ENCODE data around the gene FRMD5. TPM values are rescaled to one million over a fixed set of nuclear protein-coding genes. Genes with fewer than 3 reads are reported as not detected.
"Not testable (repeated sequence)": the region's sequence is repeated elsewhere in the genome, so short reads cannot be mapped to it uniquely, and the experiment has no call there.

Gene FRMD5
- total RNA-seq, 1 experiment from 2014 or later, result 27.2 TPM

GRCh38 chr15:43832485-43832884 lies 362.6 kb downstream of the FRMD5 start:
- Histone ChIP-seq H3K36me3 (ENCODE audit: control insufficient read depth in 1 of 2, insufficient read depth in 2 of 2, low read length in 2 of 2) (peaks cover 17 to 43% of the 10 kb centered on the region in 2 experiments), H3K79me2 (ENCODE audit: insufficient read depth, low read length) (peaks cover 79% of the 10 kb centered on the region)
- H3K27me3 ChIP-seq (ENCODE audit: insufficient read depth, low read length); H3K9me2 ChIP-seq (ENCODE audit: insufficient read depth); BruUV-seq (replicated peaks); H3K9me3 ChIP-seq (ENCODE audit: control insufficient read depth in 1 of 2, insufficient read depth in 1 of 2, low read depth in 1 of 2, low read length in 2 of 2); H3K27ac ChIP-seq (ENCODE audit: low read depth, low read length); H3K4me1 ChIP-seq (ENCODE audit: control insufficient read depth in 1 of 2, insufficient read depth in 2 of 2, low read length in 2 of 2); H2AFZ ChIP-seq (ENCODE audit: low read depth, low read length, poor library complexity, severe bottlenecking); RAD21 ChIA-PET (ENCODE audit: low non-redundant PET in 1 of 2, low total read pairs in 2 of 2, uncharacterized antibody in 2 of 2, unreplicated experiment in 2 of 2); DNase-seq (ENCODE audit: low read depth, low spot score); ATAC-seq; H3K4me3 ChIP-seq (replicated peaks in 1 of 2; ENCODE audit: low read depth in 1 of 2, low read length in 2 of 2); H3K9ac ChIP-seq (ENCODE audit: low read length); POLR2A ChIA-PET; intact Hi-C loops (cut with micrococcal nuclease); H3K4me2 ChIP-seq (ENCODE audit: low read length); H4K20me1 ChIP-seq (ENCODE audit: insufficient read depth); CTCF ChIA-PET: not testable (repeated sequence)

- DNase-seq (ENCODE audit: low read depth, low spot score); H3K27me3 ChIP-seq (ENCODE audit: insufficient read depth, low read length); H3K4me3 ChIP-seq (replicated peaks in 1 of 2; ENCODE audit: low read depth in 1 of 2, low read length in 2 of 2); H3K9me3 ChIP-seq (ENCODE audit: control insufficient read depth in 1 of 2, insufficient read depth in 1 of 2, low read depth in 1 of 2, low read length in 2 of 2); BruUV-seq (replicated peaks); CTCF ChIA-PET; H3K27ac ChIP-seq (ENCODE audit: low read depth, low read length); ATAC-seq; intact Hi-C loops (cut with micrococcal nuclease); H2AFZ ChIP-seq (ENCODE audit: low read depth, low read length, poor library complexity, severe bottlenecking); H3K9ac ChIP-seq (ENCODE audit: low read length); H3K9me2 ChIP-seq (ENCODE audit: insufficient read depth); H4K20me1 ChIP-seq (ENCODE audit: insufficient read depth); H3K4me2 ChIP-seq (ENCODE audit: low read length): not testable (repeated sequence)
- H3K79me2 ChIP-seq (ENCODE audit: insufficient read depth, low read length), result peaks cover 79% of the 10 kb centered on the region
- ChIA-PET POLR2A (interaction anchor here (0.6 to 0.7 kb wide), 2 partner anchors 9 to 14 kb away, joined by 3 read pairs; no protein-coding TSS in a partner anchor), RAD21 (ENCODE audit: low non-redundant PET in 1 of 2, low total read pairs in 2 of 2, uncharacterized antibody in 2 of 2, unreplicated experiment in 2 of 2) (interaction anchor here in 1 of 2 experiments (0.6 kb wide), 1 partner anchor 15 kb away, joined by 3 read pairs; no protein-coding TSS in a partner anchor)
- H3K4me1 ChIP-seq (ENCODE audit: control insufficient read depth in 1 of 2, insufficient read depth in 2 of 2, low read length in 2 of 2), result peaks cover 0 to 15% of the 10 kb centered on the region in 2 experiments; a peak in 3 of 4 replicates
- H3K36me3 ChIP-seq (ENCODE audit: control insufficient read depth in 1 of 2, insufficient read depth in 2 of 2, low read length in 2 of 2), result peaks cover 17 to 36% of the 10 kb centered on the region in 2 experiments
Measured at GRCh38 chr15:43831519-43832052, 363.5 kb downstream of the FRMD5 start.

GRCh38 chr15:43830691-43831275 lies 364.3 kb downstream of the FRMD5 start:
- H4K20me1 ChIP-seq (ENCODE audit: insufficient read depth); RAD21 ChIA-PET (ENCODE audit: low non-redundant PET in 1 of 2, low total read pairs in 2 of 2, uncharacterized antibody in 2 of 2, unreplicated experiment in 2 of 2); H3K27me3 ChIP-seq (ENCODE audit: insufficient read depth, low read length); DNase-seq (ENCODE audit: low read depth, low spot score); H3K4me2 ChIP-seq (ENCODE audit: low read length); H2AFZ ChIP-seq (ENCODE audit: low read depth, low read length, poor library complexity, severe bottlenecking); H3K9me2 ChIP-seq (ENCODE audit: insufficient read depth); ATAC-seq; H3K9ac ChIP-seq (ENCODE audit: low read length); CTCF ChIA-PET; intact Hi-C loops (cut with micrococcal nuclease); H3K4me3 ChIP-seq (replicated peaks in 1 of 2; ENCODE audit: low read depth in 1 of 2, low read length in 2 of 2); POLR2A ChIA-PET; BruUV-seq (replicated peaks); H3K9me3 ChIP-seq (ENCODE audit: control insufficient read depth in 1 of 2, insufficient read depth in 1 of 2, low read depth in 1 of 2, low read length in 2 of 2); H3K27ac ChIP-seq (ENCODE audit: low read depth, low read length): not testable (repeated sequence)
- Histone ChIP-seq H3K4me1 (ENCODE audit: control insufficient read depth in 1 of 2, insufficient read depth in 2 of 2, low read length in 2 of 2) (peaks cover 4 to 23% of the 10 kb centered on the region in 2 experiments; a peak in 3 of 4 replicates), H3K79me2 (ENCODE audit: insufficient read depth, low read length) (peaks cover 79% of the 10 kb centered on the region), H3K36me3 (ENCODE audit: control insufficient read depth in 1 of 2, insufficient read depth in 2 of 2, low read length in 2 of 2) (peaks cover 11 to 29% of the 10 kb centered on the region in 2 experiments)

DNA sequence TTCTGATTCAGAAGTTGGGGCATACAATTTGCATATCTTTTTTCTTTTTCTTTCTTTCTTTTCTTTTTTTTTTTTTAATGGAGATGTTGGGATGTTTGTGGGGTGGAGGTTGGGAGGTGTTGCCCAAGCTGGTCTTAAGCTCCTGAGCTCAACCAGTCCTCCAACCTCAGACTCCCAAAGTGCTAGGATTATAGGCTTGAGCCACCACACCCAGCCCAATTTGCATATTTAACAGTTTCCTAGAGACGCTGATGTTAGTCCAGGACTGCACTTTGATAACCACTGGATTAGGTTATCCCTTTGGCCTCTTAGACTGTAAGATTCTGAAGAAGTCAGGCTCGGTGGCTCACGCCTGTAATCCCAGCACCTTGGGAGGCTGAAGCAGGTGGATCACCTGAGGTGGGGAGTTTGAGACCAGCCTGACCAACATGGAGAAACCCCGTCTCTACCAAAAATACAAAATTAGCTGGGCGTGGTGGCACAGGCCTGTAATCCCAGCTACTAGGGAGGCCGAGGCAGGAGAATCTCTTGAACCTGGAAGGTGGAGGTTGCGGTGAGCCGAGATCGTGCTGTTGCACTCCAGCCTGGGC lies 365.0 kb downstream of the FRMD5 start:
- CTCF ChIA-PET; intact Hi-C loops (cut with micrococcal nuclease); POLR2A ChIA-PET: not testable (repeated sequence)

More for the DNA sequence above, 365.0 kb downstream of the FRMD5 start:
- H2AFZ ChIP-seq (ENCODE audit: low read depth, low read length, poor library complexity, severe bottlenecking); H3K27ac ChIP-seq (ENCODE audit: low read depth, low read length); H4K20me1 ChIP-seq (ENCODE audit: insufficient read depth); H3K4me2 ChIP-seq (ENCODE audit: low read length); RAD21 ChIA-PET (ENCODE audit: low non-redundant PET in 1 of 2, low total read pairs in 2 of 2, uncharacterized antibody in 2 of 2, unreplicated experiment in 2 of 2); BruUV-seq (replicated peaks); H3K4me3 ChIP-seq (replicated peaks in 1 of 2; ENCODE audit: low read depth in 1 of 2, low read length in 2 of 2); H3K27me3 ChIP-seq (ENCODE audit: insufficient read depth, low read length); H3K9me2 ChIP-seq (ENCODE audit: insufficient read depth); H3K9me3 ChIP-seq (ENCODE audit: control insufficient read depth in 1 of 2, insufficient read depth in 1 of 2, low read depth in 1 of 2, low read length in 2 of 2); H3K9ac ChIP-seq (ENCODE audit: low read length); DNase-seq (ENCODE audit: low read depth, low spot score); ATAC-seq: not testable (repeated sequence)
- H3K4me1 ChIP-seq (ENCODE audit: control insufficient read depth in 1 of 2, insufficient read depth in 2 of 2, low read length in 2 of 2), result peaks cover 6 to 30% of the 10 kb centered on the region in 2 experiments
- peaks cover 79% of the 10 kb centered on the region for H3K79me2 ChIP-seq (ENCODE audit: insufficient read depth, low read length)
- peaks cover 7 to 27% of the 10 kb centered on the region in 2 experiments for H3K36me3 ChIP-seq (ENCODE audit: control insufficient read depth in 1 of 2, insufficient read depth in 2 of 2, low read length in 2 of 2)
